Fibroblast of mammary gland (primary cell): ENCODE measurements around the gene WDR7.

Source experiments
- DNase-seq: peaks from one replicate; pipeline ENCODE4 v3.0.0-alpha.2; 2010; ENCODE audit warnings: low read depth
- H3K4me3 ChIP-seq: 2 replicates; pipeline ENCODE4 v1.5.1; 2011; ENCODE audit warnings: low read depth, mild to moderate bottlenecking, low read length, moderate library complexity; ENCODE audit not compliant: control insufficient read depth
- CTCF ChIP-seq: conservative IDR thresholded peaks from 2 replicates; pipeline ENCODE4 v1.5.1; 2011; ENCODE audit warnings: low read depth, low read length, inconsistent platforms; ENCODE audit not compliant: control insufficient read depth, insufficient read depth

Gene WDR7

DNA sequence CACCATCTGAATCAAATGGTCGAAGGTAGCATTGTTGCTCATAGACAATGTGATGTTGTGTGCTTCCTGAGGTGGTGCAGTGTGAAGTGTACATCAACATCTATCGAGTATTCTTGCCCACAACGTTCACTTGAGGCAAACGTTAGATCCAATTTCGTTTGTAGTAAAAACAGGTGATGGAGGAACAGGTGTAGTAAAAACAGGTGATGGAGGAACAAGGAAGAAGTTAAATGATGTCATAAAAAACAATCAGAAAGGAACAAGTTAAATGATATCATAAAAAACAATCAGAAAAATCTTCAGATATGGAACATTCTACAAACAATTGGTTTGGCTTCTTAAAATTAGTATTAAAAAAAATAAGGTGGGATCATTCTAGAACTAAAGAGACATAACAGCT, 11.3 kb downstream of the WDR7 start:
- TF ChIP-seq CTCF, result no peak
- DNase-seq, result no peak
- H3K4me3 ChIP-seq, result no peak overlapping the region

DNA sequence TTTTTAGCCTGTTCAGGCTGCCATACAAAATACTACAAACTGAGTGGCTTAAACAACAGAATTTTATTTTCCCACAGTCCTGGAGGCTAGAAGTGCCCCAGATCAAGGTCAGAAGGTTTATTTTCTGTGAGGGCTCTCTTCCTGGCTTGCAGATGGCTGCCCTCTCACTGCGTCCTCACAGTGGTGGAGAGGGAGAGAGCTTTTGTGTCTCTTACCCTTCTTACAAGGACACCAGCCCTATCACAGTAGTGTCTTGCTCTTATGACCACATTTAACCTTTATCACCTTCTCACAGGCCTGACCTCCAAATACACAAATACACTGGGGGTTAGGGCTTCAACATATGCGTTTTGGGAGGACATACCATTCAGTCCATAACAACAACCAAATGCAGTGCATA, 11.7 kb downstream of the WDR7 start:
- no peak for TF ChIP-seq CTCF
- DNase-seq, result no peak
- H3K4me3 ChIP-seq, result no peak overlapping the region

DNA sequence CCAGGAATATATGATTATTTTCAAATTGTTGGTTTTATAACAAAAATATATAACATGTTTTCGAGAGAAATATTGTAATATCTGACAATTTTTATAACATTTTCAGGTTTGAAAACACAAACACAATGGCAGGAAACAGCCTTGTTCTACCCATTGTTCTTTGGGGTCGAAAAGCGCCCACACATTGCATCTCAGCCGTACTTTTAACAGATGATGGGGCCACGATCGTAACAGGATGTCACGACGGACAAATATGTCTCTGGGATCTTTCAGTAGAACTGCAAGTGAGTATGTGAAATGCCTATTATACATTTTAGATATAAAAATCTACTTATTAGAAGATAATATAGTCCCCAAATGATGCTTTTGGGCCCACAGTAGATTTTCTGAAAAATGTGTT, 21.2 kb downstream of the WDR7 start:
- no peak overlapping the region for H3K4me3 ChIP-seq
- TF ChIP-seq CTCF, result no peak
- no peak for DNase-seq

DNA sequence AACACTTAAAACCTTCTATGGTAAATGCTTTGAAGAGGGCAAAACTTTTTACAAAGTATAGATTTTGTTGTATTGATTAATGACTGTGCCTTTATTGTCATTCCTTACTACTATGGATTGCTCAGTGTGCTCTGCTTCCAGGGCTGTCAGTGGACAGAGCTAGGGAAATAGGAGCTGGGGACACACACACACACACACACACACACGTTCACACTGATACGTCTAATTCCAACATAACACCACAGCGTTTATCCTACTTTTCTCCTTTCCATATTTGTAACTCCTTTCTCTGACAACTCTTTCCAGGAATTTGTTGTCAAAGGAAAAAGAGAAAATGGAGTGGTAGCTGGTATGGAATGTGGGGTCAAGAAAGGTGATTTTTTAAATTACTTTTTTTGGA, 21.8 kb downstream of the WDR7 start:
- DNase-seq, result no peak
- TF ChIP-seq CTCF, result no peak
- H3K4me3 ChIP-seq, result no peak overlapping the region

- TF ChIP-seq CTCF, result no peak
- DNase-seq, result no peak
- no peak overlapping the region for H3K4me3 ChIP-seq
Measured at GRCh38 chr18:56676639-56677038, 25.5 kb downstream of the WDR7 start.

- no peak for DNase-seq
- no peak for TF ChIP-seq CTCF
- no peak overlapping the region for H3K4me3 ChIP-seq
Measured at GRCh38 chr18:56678836-56679565, 27.8 kb downstream of the WDR7 start.

DNA sequence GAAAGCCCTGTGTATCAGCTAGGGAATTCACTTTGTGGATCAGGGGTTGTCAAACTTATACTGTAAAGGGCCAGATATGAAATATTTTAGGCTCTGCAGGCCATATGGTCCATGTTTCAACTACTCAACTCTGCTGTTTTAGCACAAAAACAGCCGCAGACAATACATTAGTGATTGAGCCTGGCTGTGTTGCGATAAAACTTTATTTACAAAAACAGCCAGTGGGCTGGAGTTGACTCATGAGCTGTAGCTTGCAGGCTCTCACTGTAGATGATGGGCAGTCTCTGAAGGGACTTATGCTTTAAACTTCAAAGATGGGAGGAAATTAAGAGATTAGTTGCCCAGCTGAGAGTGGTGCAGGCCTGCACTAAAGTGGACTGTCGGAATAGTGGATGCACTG, 33.1 kb downstream of the WDR7 start:
- no peak for DNase-seq
- TF ChIP-seq CTCF, result no peak
- no peak overlapping the region for H3K4me3 ChIP-seq
